GM18502 (cell line): ENCODE measurements around the gene NELFB.

Source experiments
- ATAC-seq: cut with Tn5 transposase; IDR thresholded peaks from one replicate; pipeline ENCODE4 v1.9.1; 2021; ENCODE audit warnings: mild to moderate bottlenecking; ENCODE audit not compliant: unreplicated experiment, poor library complexity

Gene NELFB

GRCh38 chr9:137223078-137223970 lies 31.8 kb upstream of the NELFB start:
- ATAC-seq = peak; percentile 57

DNA sequence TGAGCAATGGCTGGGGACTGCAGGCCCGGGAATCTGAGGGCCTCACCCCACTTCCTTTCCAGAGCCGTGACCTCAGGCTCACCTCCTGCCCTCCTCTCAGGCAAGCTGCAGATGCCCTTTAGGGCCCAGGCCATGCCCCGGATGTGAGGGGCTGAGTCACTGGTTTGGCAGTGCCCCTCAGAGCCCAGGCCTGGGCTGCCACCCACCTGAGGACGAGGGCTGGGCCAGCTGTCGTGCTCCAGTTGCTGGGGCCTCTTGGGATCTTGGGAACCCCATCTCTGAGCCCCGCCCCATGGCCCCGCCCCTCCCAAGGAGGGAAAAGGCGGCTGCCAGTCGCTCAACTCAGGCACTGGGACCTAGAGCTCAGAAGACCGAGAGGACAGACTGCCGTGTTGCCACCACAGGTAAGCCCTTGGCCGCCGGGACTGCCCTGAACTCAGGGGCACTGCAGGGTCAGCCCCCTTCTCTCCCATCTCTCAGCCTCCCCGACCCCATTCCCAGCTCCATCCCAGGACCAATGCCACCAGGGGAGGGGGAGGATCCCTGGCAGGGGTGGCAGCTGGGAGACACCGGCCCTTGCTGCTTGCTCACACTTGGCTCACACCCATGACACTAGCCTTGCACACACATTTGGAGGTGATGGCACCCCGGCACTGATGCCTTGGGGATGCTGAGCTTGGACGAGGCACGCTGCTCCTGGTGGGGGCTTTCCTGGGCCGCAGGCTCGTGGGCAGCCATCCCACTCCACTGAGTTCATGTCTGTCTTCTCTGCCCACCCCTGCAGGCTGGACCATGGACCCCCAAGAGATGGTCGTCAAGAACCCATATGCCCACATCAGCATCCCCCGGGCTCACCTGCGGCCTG lies 30.1 kb upstream of the NELFB start, which contains the start of gene CYSRT1:
TSS of gene CYSRT1 (plus strand) at position 345 of the 865 bp plus-strand sequence. CDS start at position 793, 448 bp downstream.
- no peak for ATAC-seq

DNA sequence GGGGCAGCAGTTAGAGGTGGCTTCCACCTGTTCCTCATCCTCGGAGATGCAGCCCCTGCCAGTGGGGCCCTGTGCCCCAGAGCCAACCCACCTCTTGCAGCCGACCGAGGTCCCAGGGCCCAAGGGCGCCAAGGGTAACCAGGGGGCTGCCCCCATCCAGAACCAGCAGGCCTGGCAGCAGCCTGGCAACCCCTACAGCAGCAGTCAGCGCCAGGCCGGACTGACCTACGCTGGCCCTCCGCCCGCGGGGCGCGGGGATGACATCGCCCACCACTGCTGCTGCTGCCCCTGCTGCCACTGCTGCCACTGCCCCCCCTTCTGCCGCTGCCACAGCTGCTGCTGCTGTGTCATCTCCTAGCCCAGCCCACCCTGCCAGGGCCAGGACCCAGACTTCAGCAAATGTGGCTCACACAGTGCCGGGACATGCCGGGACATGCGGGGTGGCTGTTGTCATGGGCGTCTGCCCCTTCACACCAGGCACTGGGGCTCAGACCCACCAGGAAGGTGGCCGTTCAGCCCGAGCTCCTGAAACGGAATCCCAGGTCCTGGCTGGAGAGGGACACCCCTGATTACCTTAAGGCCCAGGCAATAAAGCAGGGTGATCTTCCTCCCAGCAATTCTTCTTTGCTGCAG lies 29.3 kb upstream of the NELFB start:
- ATAC-seq = no peak

- no peak for ATAC-seq
These were observed 28.6 kb upstream of the NELFB start for GRCh38 chr9:137226338-137227053.

- ATAC-seq = no peak
These were observed 27.9 kb upstream of the NELFB start, which contains the start of gene RNF224 for GRCh38 chr9:137227054-137227852. TSS of gene RNF224 (plus strand) at chr9:137227502. CDS start at chr9:137228336, 834 bp downstream.

DNA sequence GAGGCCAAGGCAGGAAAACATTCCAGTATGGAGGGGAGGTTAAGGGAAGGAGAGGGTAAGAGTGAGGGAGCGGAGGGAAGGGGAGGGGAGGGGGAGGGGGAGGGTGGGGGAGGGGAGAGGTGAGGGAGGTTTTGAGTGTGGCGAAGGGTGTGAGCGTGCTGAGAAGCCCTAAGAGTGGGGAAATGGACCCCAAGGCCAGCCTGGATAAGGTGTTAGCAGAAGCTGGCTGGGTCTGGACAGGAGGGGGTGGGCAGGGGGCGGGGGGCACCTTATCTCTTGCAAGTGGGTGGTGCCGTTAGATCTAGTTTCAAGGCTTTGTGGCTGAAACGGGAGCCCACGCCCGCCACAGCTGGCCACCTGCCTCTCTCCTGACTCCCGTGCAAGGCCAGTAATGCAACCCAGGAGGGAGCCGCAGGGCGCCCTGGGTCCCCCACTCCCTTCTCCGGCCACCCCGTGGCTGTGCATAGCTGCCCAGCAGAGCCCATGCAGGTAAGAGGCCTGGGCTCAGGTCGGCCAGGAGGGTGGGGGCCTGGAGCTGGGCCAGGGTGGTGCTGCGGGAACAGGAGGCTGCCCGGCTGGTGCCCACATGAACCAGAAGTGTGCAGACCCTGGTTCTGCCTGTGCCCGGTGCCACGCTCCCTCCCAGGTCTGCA lies 27.1 kb upstream of the NELFB start:
- ATAC-seq = no peak

GRCh38 chr9:137228506-137228967 lies 26.6 kb upstream of the NELFB start:
- ATAC-seq = no peak

GRCh38 chr9:137228968-137229896 lies 25.9 kb upstream of the NELFB start:
- ATAC-seq = no peak

- ATAC-seq = no peak
These were observed 25.0 kb upstream of the NELFB start for GRCh38 chr9:137229903-137230704.

- no peak for ATAC-seq
These were observed 24.3 kb upstream of the NELFB start, which contains the start of gene SLC34A3 for GRCh38 chr9:137230705-137231371. TSS of gene SLC34A3 (plus strand) at chr9:137230901. CDS start at chr9:137231703, 802 bp downstream.

DNA sequence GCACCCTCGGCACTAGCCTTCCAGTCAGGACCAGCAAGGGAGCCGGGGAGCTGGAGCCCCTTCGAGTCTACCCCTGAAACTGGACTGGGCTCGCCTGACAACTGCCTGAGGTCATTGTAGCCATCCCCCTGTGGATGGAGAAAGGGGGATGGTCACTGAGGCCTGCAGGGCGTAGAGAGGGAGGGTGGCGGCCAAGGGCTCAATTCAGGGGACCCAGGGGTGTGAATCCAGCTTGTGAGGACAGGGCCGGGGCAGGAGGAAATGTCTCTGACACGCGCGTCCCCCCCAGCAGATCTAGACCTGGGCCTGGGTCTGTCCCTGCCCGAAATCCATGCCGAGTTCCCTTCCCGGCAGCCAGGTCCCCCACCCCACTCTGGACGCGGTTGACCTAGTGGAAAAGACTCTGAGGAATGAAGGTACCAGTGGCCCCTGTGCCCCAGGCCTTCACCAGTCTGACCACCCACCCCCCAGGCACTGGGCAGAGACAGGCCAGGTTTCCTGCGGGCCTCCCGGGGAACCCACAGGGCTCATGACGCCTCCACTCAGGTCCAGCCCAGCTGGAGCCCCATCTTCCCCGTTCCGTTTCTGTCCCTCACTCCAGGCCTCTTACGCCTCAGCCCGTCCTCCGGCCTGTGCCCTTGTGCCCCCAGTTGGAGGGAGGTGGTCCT lies 23.6 kb upstream of the NELFB start:
- ATAC-seq = no peak

- no peak for ATAC-seq
These were observed 23.0 kb upstream of the NELFB start for GRCh38 chr9:137232101-137232500.

GRCh38 chr9:137232510-137232909 lies 22.6 kb upstream of the NELFB start:
- no peak for ATAC-seq

DNA sequence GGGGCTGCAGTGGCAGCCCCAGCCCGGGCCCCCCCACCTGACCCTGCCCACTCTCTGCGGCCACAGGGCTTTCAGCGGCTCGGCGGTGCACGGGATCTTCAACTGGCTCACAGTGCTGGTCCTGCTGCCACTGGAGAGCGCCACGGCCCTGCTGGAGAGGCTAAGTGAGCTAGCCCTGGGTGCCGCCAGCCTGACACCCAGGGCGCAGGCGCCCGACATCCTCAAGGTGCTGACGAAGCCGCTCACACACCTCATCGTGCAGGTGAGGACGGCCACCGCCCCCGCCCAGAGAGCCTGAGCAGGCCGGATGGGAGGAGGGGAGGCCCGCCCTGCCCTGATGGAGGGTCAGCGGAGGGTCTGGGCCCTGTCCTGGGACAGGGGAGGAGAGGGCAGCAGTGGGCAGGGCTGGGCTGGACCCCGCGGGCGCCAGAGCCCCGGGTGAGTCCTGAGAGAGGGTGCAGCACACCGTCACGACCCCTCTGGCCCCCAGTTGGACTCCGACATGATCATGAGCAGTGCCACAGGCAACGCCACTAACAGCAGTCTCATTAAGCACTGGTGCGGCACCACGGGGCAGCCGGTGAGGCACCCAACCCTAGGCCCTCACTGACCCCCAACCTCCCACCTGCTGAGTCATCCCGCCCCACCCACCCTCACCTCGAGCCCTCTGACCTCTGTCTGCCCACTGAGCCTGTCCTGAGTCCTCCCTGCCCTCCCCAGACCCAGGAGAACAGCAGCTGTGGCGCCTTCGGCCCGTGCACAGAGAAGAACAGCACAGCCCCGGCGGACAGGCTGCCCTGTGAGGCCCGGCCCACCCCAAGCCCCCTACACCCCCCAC lies 21.8 kb upstream of the NELFB start:
- ATAC-seq = no peak
